Stimulated activated naive CD4-positive, alpha-beta T cell treated with Interleukin-2 at 50 U/mL for 16 hours (primary cell): ENCODE data around the gene STRN4.
"Not testable (repeated sequence)": the region's sequence is repeated elsewhere in the genome, so short reads cannot be mapped to it uniquely, and the experiment has no call there.

ENCODE experiments used
- DNase-seq: peaks from one replicate; lab custom pipeline; 2025; lab: John Stamatoyannopoulos, UW

Gene STRN4, protein sequence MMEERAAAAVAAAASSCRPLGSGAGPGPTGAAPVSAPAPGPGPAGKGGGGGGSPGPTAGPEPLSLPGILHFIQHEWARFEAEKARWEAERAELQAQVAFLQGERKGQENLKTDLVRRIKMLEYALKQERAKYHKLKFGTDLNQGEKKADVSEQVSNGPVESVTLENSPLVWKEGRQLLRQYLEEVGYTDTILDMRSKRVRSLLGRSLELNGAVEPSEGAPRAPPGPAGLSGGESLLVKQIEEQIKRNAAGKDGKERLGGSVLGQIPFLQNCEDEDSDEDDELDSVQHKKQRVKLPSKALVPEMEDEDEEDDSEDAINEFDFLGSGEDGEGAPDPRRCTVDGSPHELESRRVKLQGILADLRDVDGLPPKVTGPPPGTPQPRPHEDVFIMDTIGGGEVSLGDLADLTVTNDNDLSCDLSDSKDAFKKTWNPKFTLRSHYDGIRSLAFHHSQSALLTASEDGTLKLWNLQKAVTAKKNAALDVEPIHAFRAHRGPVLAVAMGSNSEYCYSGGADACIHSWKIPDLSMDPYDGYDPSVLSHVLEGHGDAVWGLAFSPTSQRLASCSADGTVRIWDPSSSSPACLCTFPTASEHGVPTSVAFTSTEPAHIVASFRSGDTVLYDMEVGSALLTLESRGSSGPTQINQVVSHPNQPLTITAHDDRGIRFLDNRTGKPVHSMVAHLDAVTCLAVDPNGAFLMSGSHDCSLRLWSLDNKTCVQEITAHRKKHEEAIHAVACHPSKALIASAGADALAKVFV

DNA sequence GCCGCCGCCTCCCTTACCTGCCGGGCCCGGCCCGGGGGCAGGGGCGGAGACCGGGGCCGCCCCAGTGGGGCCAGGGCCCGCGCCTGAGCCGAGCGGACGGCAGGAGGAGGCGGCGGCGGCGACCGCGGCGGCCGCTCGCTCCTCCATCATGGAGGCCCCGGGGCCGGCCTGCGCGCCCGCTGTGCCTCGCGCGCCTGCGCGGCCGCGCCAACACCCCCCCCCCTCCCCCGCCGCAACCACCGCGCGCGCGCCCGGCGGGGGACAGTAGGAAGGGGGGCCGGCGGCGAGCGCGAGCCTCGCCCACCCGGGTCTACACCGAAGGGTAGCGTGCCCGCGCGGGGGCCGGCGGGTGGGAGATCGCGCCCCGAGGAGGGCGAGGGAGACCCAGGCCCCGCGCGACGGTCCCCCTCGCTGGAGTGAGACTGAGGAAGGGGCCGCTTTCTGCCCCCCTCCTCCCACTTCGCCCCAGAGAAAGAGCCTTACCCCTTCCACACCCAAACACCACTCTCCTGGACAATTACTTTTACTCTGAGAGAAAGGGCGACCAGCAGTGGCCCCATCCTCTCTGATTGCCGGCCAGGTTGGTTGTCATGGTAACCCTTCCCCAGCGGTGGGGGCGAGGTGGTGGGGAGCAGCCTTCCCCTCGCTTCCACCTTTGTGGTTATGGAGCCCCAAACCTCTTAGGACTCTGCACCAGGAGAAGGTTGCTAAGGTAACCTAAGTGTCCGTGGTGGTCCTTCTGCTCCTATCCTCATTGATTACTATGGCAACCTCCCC is at the start of gene STRN4:
TSS of gene STRN4 (minus strand) at position 170 of the 777 bp plus-strand sequence. CDS start at position 150, 20 bp downstream.
- DNase-seq = peak; percentile 50

DNA sequence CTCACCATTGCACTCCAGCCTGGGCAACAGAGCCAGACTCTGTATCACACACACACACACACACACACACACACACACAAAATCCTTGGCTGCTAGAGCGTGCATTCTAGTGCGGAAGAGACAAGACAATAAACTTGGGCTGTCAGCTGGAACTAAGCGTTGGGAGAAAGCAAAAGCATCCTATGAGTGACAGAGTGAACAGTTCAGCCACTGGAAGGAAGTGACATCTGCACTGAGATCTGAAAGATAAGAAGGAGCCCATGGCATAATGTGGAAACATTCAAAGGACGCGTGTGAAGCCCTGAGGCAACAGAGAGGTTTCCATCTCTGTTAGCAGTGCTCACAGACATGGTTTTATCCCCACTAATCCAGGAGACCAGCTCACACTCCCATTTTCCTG is 45.7 kb upstream of the STRN4 start:
- DNase-seq = no peak

DNA sequence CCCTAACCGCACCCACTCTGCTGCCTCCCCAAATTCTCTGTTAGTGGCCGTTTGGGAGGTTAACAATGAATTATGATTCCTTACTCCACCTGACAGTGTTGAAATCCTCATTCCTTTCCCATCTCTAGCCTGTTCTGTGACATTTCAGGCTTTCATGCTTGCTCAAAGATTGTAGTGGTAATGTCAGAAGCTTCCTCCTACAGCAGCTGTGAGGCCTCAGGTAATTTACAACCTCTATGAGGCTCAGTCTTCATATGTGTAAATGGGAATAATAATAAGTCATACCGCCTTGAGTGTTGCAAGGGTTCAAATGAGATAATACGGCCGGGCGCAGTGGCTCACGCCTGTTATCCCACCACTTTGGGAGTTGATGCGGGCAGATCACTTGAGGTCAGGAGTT is 43.1 kb upstream of the STRN4 start:
- no peak for DNase-seq

DNA sequence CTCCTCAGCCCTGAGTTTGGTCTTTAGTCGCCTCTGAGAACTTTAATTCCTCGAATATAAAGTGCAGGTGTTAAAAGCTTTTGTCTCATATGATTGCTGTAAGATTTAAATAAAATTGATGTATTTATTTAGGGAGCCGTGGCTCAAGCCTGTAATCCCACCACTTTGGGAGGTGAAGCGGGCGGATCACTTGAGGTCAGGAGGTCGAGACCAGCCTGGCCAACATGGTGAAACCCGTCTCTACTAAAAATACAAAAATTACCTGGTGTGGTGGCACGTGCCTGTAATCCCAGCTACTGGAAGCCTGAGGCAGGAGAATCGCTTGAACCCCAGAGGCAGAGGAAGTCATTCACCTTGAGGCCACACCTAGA is 42.7 kb upstream of the STRN4 start:
- no peak for DNase-seq

DNA sequence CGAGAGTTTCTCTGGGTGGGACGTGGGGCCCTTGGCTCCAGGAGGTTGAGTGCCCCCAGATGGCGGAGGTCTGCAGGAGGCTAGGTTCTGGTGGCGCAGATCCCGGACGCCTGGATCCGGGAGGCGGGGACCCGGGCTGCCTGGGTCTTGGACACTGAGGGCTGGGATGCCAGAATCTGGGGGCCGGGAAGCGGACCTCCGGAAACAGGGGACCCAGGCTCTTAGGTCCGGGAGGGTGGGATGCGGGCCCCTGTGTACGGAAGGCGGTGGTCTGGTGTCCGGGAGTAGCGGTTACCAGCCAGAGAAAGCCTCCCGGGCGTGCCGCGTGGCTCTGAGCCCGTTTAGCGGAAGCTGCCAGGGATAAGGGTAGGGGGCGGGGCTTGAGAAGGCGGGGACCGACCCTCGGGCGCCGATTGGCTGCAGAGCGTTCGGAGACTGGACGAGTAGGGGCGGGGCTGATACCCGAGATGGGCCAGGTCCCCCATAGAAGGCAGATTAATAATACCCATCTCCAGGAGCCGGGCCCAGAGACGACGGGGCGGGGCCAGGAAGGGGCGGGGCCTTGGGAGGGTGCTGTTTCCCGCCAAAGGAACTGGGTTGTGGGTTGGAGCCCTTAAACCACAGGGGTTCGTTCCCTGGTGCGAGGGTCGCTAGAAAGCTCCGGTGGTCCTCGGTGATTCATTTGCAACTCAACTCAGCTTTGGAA is 42.2 kb upstream of the STRN4 start, which contains the start of gene SLC1A5:
TSS of gene SLC1A5 (minus strand) at position 333 of the 706 bp plus-strand sequence. CDS start 629 bp downstream, outside the sequence.
- DNase-seq = peak; percentile 99

DNA sequence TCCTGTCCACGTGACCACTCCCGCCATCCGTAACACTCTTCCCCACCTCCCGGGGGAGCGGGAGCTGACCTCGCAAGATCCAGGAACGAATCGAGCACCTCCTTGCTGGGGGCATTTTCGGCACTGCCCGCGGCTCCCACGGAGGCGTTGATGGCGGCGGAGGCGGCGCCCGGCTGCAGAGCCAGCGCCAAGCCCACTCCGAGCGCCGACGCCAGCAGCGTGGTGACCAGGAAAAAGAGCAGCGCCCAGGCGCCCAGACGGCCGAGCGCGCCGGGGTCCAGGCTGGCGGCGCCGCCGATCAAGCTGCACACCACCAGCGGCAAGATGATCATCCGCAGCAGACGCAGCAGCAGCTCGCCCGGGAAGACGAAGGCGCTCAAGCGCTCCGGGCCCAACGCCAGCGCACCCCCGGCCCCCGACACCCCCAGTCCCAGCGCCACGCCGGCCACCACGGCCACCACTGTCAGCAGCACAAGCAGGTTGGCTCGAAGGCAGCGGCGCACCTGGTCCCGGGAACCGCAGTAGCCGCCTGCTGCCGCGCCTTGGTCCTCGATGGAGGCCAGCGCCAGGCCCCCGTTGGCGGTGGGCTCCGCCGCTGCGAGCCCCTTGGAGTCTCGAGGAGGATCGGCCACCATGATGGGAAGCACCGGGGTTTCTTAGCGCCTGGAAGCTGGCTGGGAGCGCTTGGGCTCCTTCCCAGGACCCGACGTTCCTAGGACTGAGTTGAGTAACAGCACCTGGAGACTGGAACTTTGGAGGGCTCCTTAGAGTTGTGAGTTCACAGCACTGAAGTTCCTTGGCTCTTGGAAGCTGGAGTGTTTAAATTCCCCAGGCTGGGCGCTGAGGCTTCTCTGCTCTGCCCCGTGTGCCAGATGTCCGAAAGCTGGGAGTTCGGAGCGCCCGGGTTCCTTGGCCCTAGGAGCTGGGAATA is 41.3 kb upstream of the STRN4 start:
- peak; percentile 47 for DNase-seq

DNA sequence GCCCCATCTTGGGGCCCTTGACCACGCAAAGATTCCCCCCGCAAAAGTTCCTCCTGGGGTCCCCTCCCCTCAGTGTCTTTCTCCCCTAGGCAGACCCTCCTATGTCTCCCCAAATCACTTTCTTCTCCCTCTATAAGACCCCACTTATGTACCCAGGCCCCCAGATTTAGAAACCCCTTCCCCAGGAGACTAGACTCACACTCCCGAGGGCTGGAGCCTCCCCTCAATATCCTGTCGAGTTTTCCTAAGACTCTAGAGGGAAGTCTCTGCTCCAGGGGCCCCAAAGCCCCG is 40.7 kb upstream of the STRN4 start:
- DNase-seq = no peak

DNA sequence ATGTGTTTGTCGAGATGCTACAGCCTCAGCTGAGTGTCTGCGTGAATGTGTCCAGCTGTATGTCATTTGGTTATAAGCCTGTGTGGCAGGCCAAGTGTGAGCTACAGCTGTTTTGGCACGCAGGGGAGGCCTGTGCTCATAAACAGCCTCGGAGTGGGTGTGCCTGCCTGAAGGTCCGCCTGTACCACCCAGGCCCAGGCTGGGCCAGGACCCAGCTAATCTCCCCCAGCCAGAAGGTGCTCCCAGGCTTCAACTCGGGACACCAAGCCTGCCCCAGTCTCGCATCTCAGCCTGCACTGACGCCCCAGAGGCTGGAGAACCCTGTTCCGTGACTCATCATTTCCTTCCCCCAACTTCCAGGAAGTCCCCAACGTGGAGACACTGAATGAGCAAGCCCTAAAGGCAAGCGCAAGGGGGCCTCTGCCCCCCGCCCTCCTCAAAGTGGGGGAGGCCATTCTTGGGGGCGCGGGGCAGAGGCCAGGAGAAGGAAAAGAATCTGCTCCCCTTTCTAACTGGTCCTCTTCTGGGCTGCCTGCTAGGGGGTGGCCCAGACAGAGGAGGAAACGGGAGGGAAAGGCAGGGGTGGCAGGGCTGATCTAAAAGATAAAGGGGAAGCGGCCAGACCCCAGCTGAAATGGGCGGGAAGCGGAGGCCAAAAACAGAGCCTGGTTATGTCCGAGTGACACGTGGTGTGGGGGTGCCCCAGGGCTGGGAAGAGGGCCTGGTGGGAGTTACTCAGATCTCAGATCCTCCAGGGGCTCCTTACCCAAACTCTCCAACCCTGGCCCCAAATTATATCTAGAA is 40.2 kb upstream of the STRN4 start:
- peak; percentile 86 for DNase-seq

DNA sequence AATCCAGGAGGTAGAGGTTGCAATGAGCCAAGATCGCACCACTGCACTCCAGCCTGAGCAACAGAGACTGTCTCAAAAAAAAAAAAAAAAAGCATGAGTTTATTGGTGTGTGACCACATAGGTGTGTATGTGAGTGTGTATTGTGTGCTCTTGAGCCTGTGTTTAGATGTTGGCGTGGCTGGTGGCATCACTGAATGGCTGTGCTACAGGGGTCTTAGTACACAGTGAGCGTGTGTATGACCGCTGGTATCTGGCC is 39.7 kb upstream of the STRN4 start:
- DNase-seq = no peak

DNA sequence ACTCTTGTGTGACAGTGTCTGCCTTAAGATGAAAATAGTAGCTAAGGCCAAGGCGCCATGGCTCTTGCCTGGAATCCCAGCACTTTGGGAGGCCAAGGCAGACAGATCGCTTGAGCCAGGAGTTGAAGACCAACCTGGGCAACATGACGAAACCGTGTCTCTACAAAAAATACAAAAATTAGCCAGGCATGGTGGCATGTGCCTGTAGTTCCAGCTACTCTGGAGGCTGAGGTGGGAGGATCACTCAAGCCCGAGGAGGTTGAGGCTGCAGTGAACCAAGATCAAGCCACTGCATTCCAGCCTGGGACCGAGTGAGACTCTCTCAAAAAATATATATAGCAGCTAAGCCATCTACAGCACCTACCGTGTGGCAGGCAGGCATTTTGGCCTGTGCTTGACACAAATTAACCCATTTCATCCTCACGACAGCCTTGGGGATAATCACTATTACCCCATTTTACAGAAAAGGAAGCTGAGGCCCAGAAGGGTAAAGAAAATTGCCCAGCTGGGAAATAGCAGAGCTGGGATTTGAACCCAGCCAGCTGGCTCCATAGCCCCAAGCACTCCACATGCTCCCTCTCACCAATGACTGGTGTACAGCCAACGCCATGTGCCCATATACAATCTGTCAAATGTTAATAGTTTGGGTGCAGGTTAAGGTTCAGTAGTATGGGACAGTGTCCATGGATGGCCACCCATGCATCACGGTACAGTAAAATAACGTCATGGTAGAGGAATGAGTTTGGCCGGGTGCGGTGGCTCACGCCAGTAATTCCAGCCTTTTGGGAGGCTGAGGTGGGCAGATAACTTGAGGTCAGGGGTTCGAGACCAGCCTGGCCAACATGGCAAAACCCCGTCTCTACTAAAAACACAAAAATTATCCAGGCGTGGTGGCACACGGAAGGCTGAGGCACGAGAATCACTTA is 39.1 kb upstream of the STRN4 start:
- no peak for DNase-seq

DNA sequence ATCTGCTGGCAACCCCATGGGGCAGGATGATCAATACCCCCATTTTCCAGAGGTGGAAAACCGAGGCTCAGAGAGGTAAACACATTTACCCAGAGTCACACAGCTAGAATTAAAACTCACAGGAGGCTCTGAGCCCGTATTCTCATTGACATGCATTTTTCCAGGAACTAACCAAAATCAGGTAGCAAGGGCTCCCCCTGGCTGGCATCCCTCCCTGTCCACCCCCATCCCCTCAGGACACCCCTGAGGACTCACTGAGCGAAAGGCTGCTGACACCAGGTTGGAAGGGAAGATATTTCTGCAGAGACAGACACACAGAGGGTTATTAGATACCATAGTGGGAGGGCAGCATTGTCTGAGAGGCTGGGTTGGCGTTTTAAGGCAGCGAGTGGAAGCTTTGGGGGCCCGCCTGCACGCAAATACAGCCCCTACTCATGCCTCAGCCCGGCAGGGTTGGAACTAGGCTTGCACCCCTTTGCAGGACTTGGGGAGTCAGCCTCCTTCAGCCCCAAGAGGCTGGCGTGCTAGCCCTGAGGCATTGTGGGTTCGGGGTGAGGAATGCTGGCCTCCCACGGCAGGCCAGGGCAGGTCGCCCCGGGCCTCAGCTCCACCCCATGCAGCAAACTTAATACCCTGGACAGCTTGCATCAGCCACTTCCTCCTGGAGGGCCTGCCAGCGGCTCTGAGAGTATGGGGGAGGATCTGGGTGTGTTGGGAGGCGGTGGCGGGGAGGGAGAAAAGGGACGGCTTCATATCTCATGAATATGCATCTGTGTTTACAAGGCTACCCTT is 38.2 kb upstream of the STRN4 start:
- DNase-seq = peak; percentile 80

DNA sequence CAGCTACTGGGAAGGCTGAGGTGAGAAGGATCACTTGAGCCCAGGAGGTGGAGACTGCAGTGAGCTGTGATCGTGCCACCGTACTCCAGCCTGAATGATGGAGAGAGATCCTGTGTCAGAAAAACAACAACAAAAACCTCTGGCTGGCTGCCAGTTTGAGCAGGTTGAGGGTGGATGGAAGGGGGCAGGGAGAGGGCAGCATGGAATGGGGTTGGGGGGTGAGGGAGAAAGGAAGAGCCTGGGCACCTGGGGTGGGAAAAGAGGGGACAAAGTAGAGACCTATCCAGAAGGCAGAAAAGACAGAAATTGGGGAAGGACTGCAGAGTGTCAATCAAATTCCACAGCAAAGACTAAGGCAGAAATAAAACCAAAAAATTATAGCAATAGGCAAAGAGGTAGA is 37.4 kb upstream of the STRN4 start:
- no peak for DNase-seq

DNA sequence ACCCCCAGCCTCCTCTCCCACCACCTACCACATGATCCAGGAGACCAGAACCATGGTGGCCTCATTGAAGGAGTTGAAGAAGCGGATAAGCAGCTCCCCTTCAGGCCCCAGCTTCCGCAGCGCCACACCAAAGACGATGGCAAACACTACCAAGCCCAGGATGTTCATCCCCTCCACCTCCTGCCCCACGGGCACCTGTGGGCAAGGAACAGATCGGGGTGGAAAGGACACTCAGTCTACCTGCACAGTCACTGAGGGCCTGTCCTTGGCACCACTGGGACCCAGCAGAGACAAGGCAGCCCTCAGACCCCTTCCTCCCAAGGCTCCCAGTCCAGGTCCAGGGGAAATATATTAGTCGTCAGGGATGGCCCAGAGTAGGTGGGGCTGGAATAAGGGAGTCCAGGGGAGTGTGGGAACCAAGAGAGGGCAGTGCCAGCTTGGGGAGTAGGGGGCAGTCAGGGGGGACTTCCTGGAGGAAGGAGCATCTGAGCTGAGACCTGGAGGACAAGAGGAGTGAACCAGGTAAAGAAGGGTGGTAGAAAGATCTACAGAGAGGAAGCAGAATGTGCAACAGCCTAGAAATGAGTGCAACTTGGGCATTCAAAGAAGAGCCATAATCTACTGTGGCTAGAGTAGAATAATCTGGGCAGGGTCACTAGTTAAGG is 36.2 kb upstream of the STRN4 start:
- no peak for DNase-seq

DNA sequence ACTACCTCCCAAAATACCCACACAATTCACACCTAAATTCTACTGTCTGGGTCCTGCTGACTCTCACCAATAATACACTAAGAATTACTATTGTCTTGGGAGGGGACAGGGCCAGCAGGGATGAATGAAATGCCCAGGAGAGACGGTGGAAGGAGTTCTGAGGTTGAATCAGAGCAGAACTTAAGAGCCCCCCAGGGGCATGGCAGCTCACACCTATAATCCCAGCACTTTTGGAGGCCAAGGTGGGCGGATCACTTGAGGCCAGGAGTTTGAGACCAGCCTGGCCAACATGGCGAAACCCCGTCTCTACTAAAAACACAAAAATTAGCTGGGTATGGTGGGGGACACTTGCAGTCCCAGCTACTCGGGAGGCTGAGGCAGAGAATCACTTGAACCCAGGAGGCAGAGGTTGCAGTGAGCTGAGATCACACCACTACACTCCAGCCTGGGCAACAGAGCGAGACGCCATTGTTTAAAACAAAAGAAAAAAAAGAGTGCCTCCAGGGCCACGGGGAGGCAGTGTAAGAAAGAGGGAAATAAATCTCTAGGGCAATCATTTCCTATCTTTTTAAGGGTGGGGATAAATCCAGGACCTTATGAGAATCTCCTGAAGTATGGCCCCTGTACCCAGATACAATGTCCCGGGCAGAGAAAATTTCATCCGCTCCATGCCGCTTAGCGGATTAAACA is 31.9 kb upstream of the STRN4 start:
- DNase-seq = not testable (repeated sequence)

DNA sequence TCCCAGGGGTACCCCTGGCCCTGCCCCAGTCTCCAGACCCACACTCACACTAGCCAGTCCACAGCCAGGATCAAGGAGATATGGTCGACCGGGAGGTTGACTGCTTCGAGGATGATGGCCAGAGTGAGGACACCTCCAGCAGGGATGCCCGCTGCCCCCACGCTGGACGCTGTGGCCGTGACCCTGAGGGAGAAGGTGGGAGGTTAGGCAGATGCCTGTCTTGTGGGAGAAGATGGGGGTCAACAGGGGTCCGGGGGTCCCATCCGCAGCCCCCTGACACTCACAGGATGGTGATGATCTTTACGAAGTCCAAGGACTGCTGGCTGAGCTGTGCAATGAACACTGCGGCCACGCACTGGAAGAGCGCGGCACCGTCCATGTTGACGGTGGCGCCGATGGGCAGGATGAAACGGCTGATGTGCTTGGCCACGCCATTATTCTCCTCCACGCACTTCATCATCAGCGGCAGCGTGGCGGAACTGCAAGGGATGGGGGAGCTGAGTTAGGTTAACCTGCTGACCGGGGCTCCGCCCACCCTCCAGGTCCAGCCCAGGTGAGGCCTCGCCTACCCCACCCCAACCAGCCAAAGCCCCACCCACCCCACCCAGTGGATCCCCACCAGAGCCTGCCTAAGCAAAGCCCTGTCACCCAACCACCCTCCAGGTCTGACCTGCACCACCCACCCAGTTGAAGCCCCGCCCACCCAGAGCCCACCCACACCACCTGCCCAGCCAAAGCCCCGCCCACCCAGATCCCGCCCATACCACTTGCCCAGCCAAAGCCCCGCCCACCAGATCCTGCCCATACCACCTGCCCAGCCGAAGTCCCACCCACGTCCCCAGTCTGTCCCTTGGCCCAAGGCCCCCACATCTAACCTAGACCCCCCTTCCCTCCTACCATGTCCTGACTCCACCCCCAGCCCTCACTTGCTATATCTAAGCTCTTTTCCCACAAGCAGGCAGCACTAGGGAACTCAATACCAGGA is 31.0 kb upstream of the STRN4 start:
- DNase-seq = peak; percentile 10

DNA sequence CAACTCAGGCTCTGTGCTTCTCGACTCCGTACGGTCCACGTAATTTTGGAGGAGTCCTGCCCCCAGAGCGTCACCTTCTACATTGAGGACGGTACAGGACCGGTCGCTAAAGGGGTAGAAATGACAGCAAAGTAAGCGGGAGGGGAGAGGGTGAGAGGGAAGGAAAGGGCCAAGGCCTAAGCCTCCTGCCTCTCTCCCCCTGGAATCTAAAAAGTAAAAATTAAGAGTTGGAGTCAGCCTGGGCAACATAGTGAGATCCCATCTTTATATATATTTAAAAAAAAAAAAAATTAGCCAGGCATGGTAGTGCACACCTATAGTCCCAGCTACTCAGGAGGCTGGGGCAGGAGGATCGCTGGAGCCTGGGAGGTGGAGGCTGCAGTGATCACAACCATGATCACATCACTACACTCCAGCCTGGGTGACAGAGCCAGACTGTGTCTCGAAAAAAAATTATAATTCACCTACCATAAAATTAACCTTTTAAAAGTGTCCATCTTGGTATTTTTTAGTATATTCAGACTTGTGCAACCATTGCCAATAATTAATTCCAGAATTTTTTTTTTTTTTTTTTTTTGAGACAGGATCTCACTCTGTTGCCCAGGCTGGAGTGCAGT is 29.5 kb upstream of the STRN4 start:
- no peak for DNase-seq
